ENCODE data around the gene CPTP. TPM values are rescaled to one million over a fixed set of nuclear protein-coding genes. Genes with fewer than 3 reads are reported as not detected.

CPTP gene
- total RNA-seq, 1 donor from 2014 or later, result 36.1 TPM

GRCh38 chr1:1319646-1319941 is 5.0 kb upstream of the CPTP start:
- DNase-seq (ENCODE audit: low spot score), result no peak

- no peak for DNase-seq (ENCODE audit: low spot score)
These were observed 3.7 kb upstream of the CPTP start for GRCh38 chr1:1320666-1321448.

- DNase-seq (ENCODE audit: low spot score), result no peak
These were observed 3.1 kb upstream of the CPTP start for GRCh38 chr1:1321477-1321876.

- no peak for DNase-seq (ENCODE audit: low spot score)
These were observed 2.2 kb upstream of the CPTP start for GRCh38 chr1:1322418-1322817.

- no peak for DNase-seq (ENCODE audit: low spot score)
These were observed 1.6 kb upstream of the CPTP start for GRCh38 chr1:1322952-1323351.

- DNase-seq (ENCODE audit: low spot score), result no peak
These were observed 498 bp upstream of the CPTP start for GRCh38 chr1:1324084-1324523.

GRCh38 chr1:1325288-1326074 is 879 bp downstream of the CPTP start:
- no peak for DNase-seq (ENCODE audit: low spot score)

GRCh38 chr1:1326075-1326605 is 1.5 kb downstream of the CPTP start:
- DNase-seq (ENCODE audit: low spot score), result no peak

GRCh38 chr1:1327291-1327690 is 2.7 kb downstream of the CPTP start:
- no peak for DNase-seq (ENCODE audit: low spot score)

- DNase-seq (ENCODE audit: low spot score), result no peak
These were observed 3.7 kb downstream of the CPTP start for GRCh38 chr1:1328254-1328653.

GRCh38 chr1:1329304-1330210 is 5.0 kb downstream of the CPTP start:
- no peak for DNase-seq (ENCODE audit: low spot score)

GRCh38 chr1:1330366-1331067 is 5.9 kb downstream of the CPTP start:
- no peak for DNase-seq (ENCODE audit: low spot score)

- no peak for DNase-seq (ENCODE audit: low spot score)
These were observed 6.7 kb downstream of the CPTP start, which contains the start of gene TAS1R3 for GRCh38 chr1:1331068-1331965. Gene TAS1R3, plus strand, starts transcription at chr1:1331280. Its CDS starts 66 bp downstream, at chr1:1331346.

- DNase-seq (ENCODE audit: low spot score), result no peak
These were observed 7.6 kb downstream of the CPTP start for GRCh38 chr1:1332031-1332755.

- no peak for DNase-seq (ENCODE audit: low spot score)
These were observed 8.3 kb downstream of the CPTP start for GRCh38 chr1:1332774-1333480.

- DNase-seq (ENCODE audit: low spot score), result no peak
These were observed 9.1 kb downstream of the CPTP start for GRCh38 chr1:1333551-1334241.

- DNase-seq (ENCODE audit: low spot score), result no peak
These were observed 10.2 kb downstream of the CPTP start for GRCh38 chr1:1334835-1335234.

GRCh38 chr1:1335283-1335682 is 10.7 kb downstream of the CPTP start:
- DNase-seq (ENCODE audit: low spot score), result no peak
